Tibial nerve (tissue), 4 donors: ENCODE results near the gene XPNPEP1.

Experiments
- CTCF ChIP-seq, 5 experiments: fragments of 200-600 bp in 3 of 5; fragments of 450-650 bp in 2 of 5; sonication (generic) in 3 of 5; IDR thresholded peaks; one replicate each; pipeline ENCODE4 v1.5.1; 2016 to 2019; ENCODE audit warnings: antibody characterized with exemption in 5 of 5, mild to moderate bottlenecking in 3 of 5, moderate library complexity in 2 of 5
- EP300 ChIP-seq, 2 donors: sonication (generic); formaldehyde crosslinking; IDR thresholded peaks; one replicate each; pipeline ENCODE4 v1.6.1; 2017; ENCODE audit warnings: antibody characterized with exemption in 2 of 2, mild to moderate bottlenecking in 1 of 2
- POLR2A ChIP-seq, 2 donors: fragments of 450-650 bp; IDR thresholded peaks; one replicate each; pipeline ENCODE4 v1.6.1; 2017; ENCODE audit warnings: antibody characterized with exemption in 2 of 2, mild to moderate bottlenecking in 2 of 2, moderate library complexity in 2 of 2

- TF ChIP-seq POLR2A (IDR thresholded peaks at IDR 0.05) (no peak), CTCF (IDR thresholded peaks at IDR 0.05) (no peak), EP300 (IDR thresholded peaks at IDR 0.05) (no peak)
Measured at GRCh38 chr10:109863775-109864174, 59.5 kb downstream of the XPNPEP1 start.
